Stimulated activated naive CD8-positive, alpha-beta T cell treated with anti-CD3 and anti-CD28 coated beads, Interleukin-15, amount 100 ng/mL, for 72 hours (primary cell): ENCODE measurements around the gene THAP4.

Experiments
- ATAC-seq: fragments of 150-1000 bp; cut with Tn5 transposase; 2 replicates; pipeline ENCODE4 v1.10.0; 2021; ENCODE audit warnings: mild to moderate bottlenecking, moderate library complexity
- DNase-seq, 2 donors: peaks; one replicate each; pipeline ENCODE4 v3.0.0; 2021 to 2022
- H3K27ac Mint-ChIP-seq, 2 donors: one replicate each; pipeline ENCODE4 v1.8.0; 2022; ENCODE audit warnings: mild to moderate bottlenecking in 2 of 2, mixed read lengths in 2 of 2, moderate library complexity in 2 of 2
- H3K27me3 Mint-ChIP-seq: one replicate; pipeline ENCODE4 v1.8.0; 2022; ENCODE audit warnings: mixed read lengths
- H3K4me1 Mint-ChIP-seq: one replicate; pipeline ENCODE4 v1.8.0; 2022; ENCODE audit warnings: mild to moderate bottlenecking, mixed read lengths
- H3K4me3 Mint-ChIP-seq, 2 donors: one replicate each; pipeline ENCODE4 v1.8.0; 2022; ENCODE audit warnings: mild to moderate bottlenecking in 2 of 2, mixed read lengths in 2 of 2, moderate library complexity in 1 of 2
- H3K9me3 Mint-ChIP-seq, 2 donors: one replicate each; pipeline ENCODE4 v1.8.0; 2022; ENCODE audit warnings: mixed read lengths in 2 of 2

Gene THAP4

GRCh38 chr2:241633561-241633960, 3.4 kb downstream of the THAP4 start:
- H3K27ac Mint-ChIP-seq = no peak overlapping the region
- peaks cover 0 to under 1% of the 10 kb centered on the region in 2 donors for H3K9me3 Mint-ChIP-seq
- H3K4me1 Mint-ChIP-seq = peaks cover 47% of the 10 kb centered on the region
- no peak for DNase-seq
- ATAC-seq = no peak
- H3K4me3 Mint-ChIP-seq = no peak overlapping the region
- no peaks in the 10 kb centered on the region for H3K27me3 Mint-ChIP-seq

- Mint-ChIP-seq H3K27ac (peak overlapping the region in 1 of 2 donors; percentile 88), H3K4me3 (no peak overlapping the region), H3K27me3 (no peaks in the 10 kb centered on the region), H3K4me1 (peaks cover 49% of the 10 kb centered on the region), H3K9me3 (no peaks in the 10 kb centered on the region)
- ATAC-seq = no peak
- DNase-seq = no peak
Measured at GRCh38 chr2:241632478-241633325, 4.3 kb downstream of the THAP4 start.

GRCh38 chr2:241629762-241630435, 7.1 kb downstream of the THAP4 start:
- no peaks in the 10 kb centered on the region for H3K9me3 Mint-ChIP-seq
- peaks cover 46% of the 10 kb centered on the region for H3K4me1 Mint-ChIP-seq
- ATAC-seq (no peak), DNase-seq (no peak)
- H3K4me3 Mint-ChIP-seq = no peak overlapping the region
- no peaks in the 10 kb centered on the region for H3K27me3 Mint-ChIP-seq
- peak overlapping the region in 1 of 2 donors; percentile 61 for H3K27ac Mint-ChIP-seq

GRCh38 chr2:241627675-241628074, 9.3 kb downstream of the THAP4 start:
- DNase-seq (no peak), ATAC-seq (no peak)
- H3K4me3 Mint-ChIP-seq = no peak overlapping the region
- H3K27ac Mint-ChIP-seq = no peak overlapping the region
- no peaks in the 10 kb centered on the region for H3K27me3 Mint-ChIP-seq
- peaks cover 40% of the 10 kb centered on the region for H3K4me1 Mint-ChIP-seq
- no peaks in the 10 kb centered on the region for H3K9me3 Mint-ChIP-seq

- peak; percentile 91 for ATAC-seq
- peak; percentile 26 to 77 for DNase-seq
- Mint-ChIP-seq H3K9me3 (peaks cover 0 to 17% of the 10 kb centered on the region in 2 donors), H3K27ac (no peak overlapping the region), H3K27me3 (no peaks in the 10 kb centered on the region), H3K4me3 (no peak overlapping the region), H3K4me1 (peaks cover 60% of the 10 kb centered on the region)
Measured at GRCh38 chr2:241620419-241620769, 16.6 kb downstream of the THAP4 start.

- H3K27me3 Mint-ChIP-seq = no peaks in the 10 kb centered on the region
- peaks cover 60% of the 10 kb centered on the region for H3K4me1 Mint-ChIP-seq
- no peak for DNase-seq
- H3K4me3 Mint-ChIP-seq = no peak overlapping the region
- H3K27ac Mint-ChIP-seq = peak overlapping the region in 1 of 2 donors; percentile 92
- peaks cover 0 to 17% of the 10 kb centered on the region in 2 donors for H3K9me3 Mint-ChIP-seq
- ATAC-seq = no peak
Measured at GRCh38 chr2:241619597-241620418, 17.1 kb downstream of the THAP4 start.

GRCh38 chr2:241618829-241619228, 18.1 kb downstream of the THAP4 start:
- ATAC-seq = no peak
- Mint-ChIP-seq H3K9me3 (peaks cover 0 to 17% of the 10 kb centered on the region in 2 donors), H3K4me3 (no peak overlapping the region), H3K4me1 (peaks cover 60% of the 10 kb centered on the region), H3K27ac (no peak overlapping the region), H3K27me3 (no peaks in the 10 kb centered on the region)
- no peak for DNase-seq

- no peaks in the 10 kb centered on the region for H3K27me3 Mint-ChIP-seq
- peak overlapping the region; percentile 81 to 85 for H3K4me3 Mint-ChIP-seq
- DNase-seq (no peak), ATAC-seq (no peak)
- peaks cover 0 to 17% of the 10 kb centered on the region in 2 donors for H3K9me3 Mint-ChIP-seq
- H3K4me1 Mint-ChIP-seq = peaks cover 60% of the 10 kb centered on the region
- peak overlapping the region in 1 of 2 donors; percentile 91 for H3K27ac Mint-ChIP-seq
Measured at GRCh38 chr2:241618296-241618805, 18.6 kb downstream of the THAP4 start.

GRCh38 chr2:241617431-241618154, 19.4 kb downstream of the THAP4 start:
- Mint-ChIP-seq H3K4me3 (peak overlapping the region; percentile 81 to 85), H3K27ac (peak overlapping the region; percentile 91 to 92), H3K9me3 (peaks cover 0 to 17% of the 10 kb centered on the region in 2 donors), H3K4me1 (peaks cover 60% of the 10 kb centered on the region), H3K27me3 (no peaks in the 10 kb centered on the region)
- DNase-seq (peak; percentile 23 to 31), ATAC-seq (peak; percentile 58)

- H3K27me3 Mint-ChIP-seq = no peaks in the 10 kb centered on the region
- ATAC-seq = no peak
- H3K27ac Mint-ChIP-seq = peak overlapping the region in 1 of 2 donors; percentile 82
- peaks cover 0 to 17% of the 10 kb centered on the region in 2 donors for H3K9me3 Mint-ChIP-seq
- peaks cover 56% of the 10 kb centered on the region for H3K4me1 Mint-ChIP-seq
- peak overlapping the region; percentile 22 to 42 for H3K4me3 Mint-ChIP-seq
- no peak for DNase-seq
Measured at GRCh38 chr2:241616168-241617125, 20.5 kb downstream of the THAP4 start.

GRCh38 chr2:241615522-241616052, 21.4 kb downstream of the THAP4 start:
- H3K4me1 Mint-ChIP-seq = peaks cover 50% of the 10 kb centered on the region
- peaks cover 0 to 13% of the 10 kb centered on the region in 2 donors for H3K9me3 Mint-ChIP-seq
- H3K27ac Mint-ChIP-seq = no peak overlapping the region
- no peaks in the 10 kb centered on the region for H3K27me3 Mint-ChIP-seq
- H3K4me3 Mint-ChIP-seq = peak overlapping the region; percentile 22 to 25
- DNase-seq (no peak), ATAC-seq (no peak)

GRCh38 chr2:241615041-241615440, 21.9 kb downstream of the THAP4 start:
- Mint-ChIP-seq H3K4me1 (peaks cover 50% of the 10 kb centered on the region), H3K27me3 (no peaks in the 10 kb centered on the region), H3K4me3 (no peak overlapping the region), H3K27ac (peak overlapping the region in 1 of 2 donors; percentile 9), H3K9me3 (peaks cover 0 to 8% of the 10 kb centered on the region in 2 donors)
- DNase-seq (no peak), ATAC-seq (no peak)

GRCh38 chr2:241613017-241613780, 23.8 kb downstream of the THAP4 start:
- H3K27ac Mint-ChIP-seq = peak overlapping the region in 1 of 2 donors; percentile 8
- H3K27me3 Mint-ChIP-seq = no peaks in the 10 kb centered on the region
- no peak overlapping the region for H3K4me3 Mint-ChIP-seq
- H3K4me1 Mint-ChIP-seq = peaks cover 49% of the 10 kb centered on the region
- ATAC-seq (no peak), DNase-seq (no peak)
- no peaks in the 10 kb centered on the region for H3K9me3 Mint-ChIP-seq
